Kidney (tissue), 14 donors: ENCODE results near the gene QSOX2. TPM values are rescaled to one million over a fixed set of nuclear protein-coding genes. Genes with fewer than 3 reads are reported as not detected.
A peak's percentile ranks its signal among the peaks of the same experiment; 100 is the strongest.

ENCODE experiments used
- DNase-seq, 5 donors: peaks; one replicate each; pipeline ENCODE4 v3.0.0-alpha.2; 2013 to 2020
- FAIRE-seq: peaks from 2 replicates; lab custom pipeline; 2012; peaks lifted over from hg19 to GRCh38; lab: Jason Lieb, UNC
- H3K27ac ChIP-seq, 2 donors: one replicate each; pipeline ENCODE4 v1.7.0; 2013; ENCODE audit warnings: low read depth in 2 of 2, low read length in 2 of 2, inconsistent platforms in 1 of 2
- H3K27me3 ChIP-seq: one replicate; pipeline ENCODE4 v1.7.1; 2013; ENCODE audit warnings: low read length, inconsistent platforms; ENCODE audit not compliant: control insufficient read depth, insufficient read depth
- H3K36me3 ChIP-seq, 3 donors: one replicate each; pipeline versions ENCODE4 v1.7.0 to v1.7.1; 2013; ENCODE audit warnings: low read length in 3 of 3, control low read depth in 1 of 3, inconsistent platforms in 1 of 3; ENCODE audit not compliant: insufficient read depth in 3 of 3, control insufficient read depth in 2 of 3
- H3K4me1 ChIP-seq, 3 donors: one replicate each; pipeline versions ENCODE4 v1.7.0 to v1.7.1; 2013; ENCODE audit warnings: low read length in 3 of 3, inconsistent platforms in 1 of 3, low read depth in 1 of 3; ENCODE audit not compliant: control insufficient read depth in 2 of 3, insufficient read depth in 2 of 3
- H3K4me3 ChIP-seq, 3 donors: one replicate each; pipeline versions ENCODE4 v1.7.0 to v1.8.1; 2013; ENCODE audit warnings: low read length in 3 of 3, control low read depth in 1 of 3, inconsistent platforms in 1 of 3
- H3K9ac ChIP-seq, 3 donors: one replicate each; pipeline versions ENCODE4 v1.7.0 to v1.7.1; 2013; ENCODE audit warnings: low read length in 3 of 3, control low read depth in 1 of 3, inconsistent platforms in 1 of 3
- H3K9me3 ChIP-seq, 3 donors: one replicate each; pipeline versions ENCODE4 v1.7.0 to v1.7.1; 2013; ENCODE audit warnings: low read length in 3 of 3, control low read depth in 1 of 3, inconsistent platforms in 1 of 3; ENCODE audit not compliant: control insufficient read depth in 2 of 3, insufficient read depth in 1 of 3
- CTCF ChIP-seq: IDR thresholded peaks from 3 replicates; pipeline ENCODE4 v1.5.1; 2012; ENCODE audit warnings: mild to moderate bottlenecking, moderate library complexity, borderline replicate concordance; ENCODE audit not compliant: insufficient read depth; ENCODE audit errors: extremely low read depth
- intact Hi-C: fragments of 100-400 bp; cut with DNase I; formaldehyde crosslinking; loops from one replicate; pipeline ENCODE4 v1.11.1; 2022
- polyA plus RNA-seq: library from polyadenylated mRNA; stranded (reverse); fragments of 350-450 nt; fragmentation: Illumina TruSeq; extraction: RNeasy Lipid Tissue Mini Kit (QIAGEN cat#74804); gene quantifications from one replicate; pipeline ENCODE4 v1.2.3, GENCODE V29; 2014; ENCODE audit warnings: low read depth, low replicate concordance; ENCODE audit not compliant: insufficient read depth
- total RNA-seq: library from RNA; stranded (reverse); fragmentation: NEBNext Ultra II Directional; extraction: Animal tissue kit (Norgen Biotek cat#: 25700); gene quantifications from one replicate; pipeline ENCODE4 v1.2.1, GENCODE V29; 2021
- donor health status: control.
- donor health status: control.
- donor health status: control.
- donor health status: control.
- donor health status: control.
- donor health status: DM: yes; HTN: yes; CAD: no.
- donor health status: Normal renal cell carcinoma (clear cell type).

The QSOX2 gene
- total and polyA plus RNA-seq, 2 donors from 2014 or later: 4.0 to 10.1 TPM

- Histone ChIP-seq H3K27me3 (peaks cover 1% of the 10 kb centered on the region), H3K4me1 (no peaks in the 10 kb centered on the region), H3K27ac (no peak overlapping the region), H3K9me3 (peaks cover 0 to 4% (median 0%) of the 10 kb centered on the region in 3 donors), H3K4me3 (no peak overlapping the region), H3K36me3 (no peaks in the 10 kb centered on the region), H3K9ac (no peak overlapping the region)
- peak in 4 of 5 donors; percentile 49 to 59 (median 50) for DNase-seq
- TF ChIP-seq CTCF: no peak
- FAIRE-seq: no peak
- intact Hi-C loops: no loop called here
Observed at GRCh38 chr9:136160995-136161610, 84.5 kb downstream of the QSOX2 start.

- DNase-seq: peak; percentile 55 to 74 (median 62)
- FAIRE-seq: no peak
- Histone ChIP-seq H3K36me3 (no peaks in the 10 kb centered on the region), H3K9ac (no peak overlapping the region), H3K27me3 (peaks cover 5% of the 10 kb centered on the region), H3K4me3 (no peak overlapping the region), H3K4me1 (no peaks in the 10 kb centered on the region), H3K9me3 (peaks cover 0 to 4% (median 0%) of the 10 kb centered on the region in 3 donors), H3K27ac (no peak overlapping the region)
- no peak for TF ChIP-seq CTCF
- intact Hi-C loops: no loop called here
Observed at GRCh38 chr9:136160381-136160841, 85.2 kb downstream of the QSOX2 start.

- no peak for FAIRE-seq
- intact Hi-C loops: no loop called here
- no peak overlapping the region for H3K4me3 ChIP-seq
Observed at GRCh38 chr9:136159851-136160250, 85.8 kb downstream of the QSOX2 start.

More at GRCh38 chr9:136159851-136160250, 85.8 kb downstream of the QSOX2 start:
- Histone ChIP-seq H3K27me3 (peaks cover 5% of the 10 kb centered on the region), H3K9ac (no peak overlapping the region), H3K36me3 (no peaks in the 10 kb centered on the region), H3K4me1 (no peaks in the 10 kb centered on the region), H3K27ac (no peak overlapping the region), H3K9me3 (peaks cover 0 to 4% (median 0%) of the 10 kb centered on the region in 3 donors)
- DNase-seq: peak in 1 of 5 donors; percentile 50
- TF ChIP-seq CTCF: no peak
